IPS-11a (cell line): ENCODE measurements around the gene MMP26.
"Not testable (repeated sequence)": the region's sequence is repeated elsewhere in the genome, so short reads cannot be mapped to it uniquely, and the experiment has no call there.

ENCODE experiments used
- H3K4me3 ChIP-seq: one replicate; pipeline ENCODE4 v1.5.1; 2013; ENCODE audit warnings: low read depth, low read length, control low read depth

MMP26 gene

DNA sequence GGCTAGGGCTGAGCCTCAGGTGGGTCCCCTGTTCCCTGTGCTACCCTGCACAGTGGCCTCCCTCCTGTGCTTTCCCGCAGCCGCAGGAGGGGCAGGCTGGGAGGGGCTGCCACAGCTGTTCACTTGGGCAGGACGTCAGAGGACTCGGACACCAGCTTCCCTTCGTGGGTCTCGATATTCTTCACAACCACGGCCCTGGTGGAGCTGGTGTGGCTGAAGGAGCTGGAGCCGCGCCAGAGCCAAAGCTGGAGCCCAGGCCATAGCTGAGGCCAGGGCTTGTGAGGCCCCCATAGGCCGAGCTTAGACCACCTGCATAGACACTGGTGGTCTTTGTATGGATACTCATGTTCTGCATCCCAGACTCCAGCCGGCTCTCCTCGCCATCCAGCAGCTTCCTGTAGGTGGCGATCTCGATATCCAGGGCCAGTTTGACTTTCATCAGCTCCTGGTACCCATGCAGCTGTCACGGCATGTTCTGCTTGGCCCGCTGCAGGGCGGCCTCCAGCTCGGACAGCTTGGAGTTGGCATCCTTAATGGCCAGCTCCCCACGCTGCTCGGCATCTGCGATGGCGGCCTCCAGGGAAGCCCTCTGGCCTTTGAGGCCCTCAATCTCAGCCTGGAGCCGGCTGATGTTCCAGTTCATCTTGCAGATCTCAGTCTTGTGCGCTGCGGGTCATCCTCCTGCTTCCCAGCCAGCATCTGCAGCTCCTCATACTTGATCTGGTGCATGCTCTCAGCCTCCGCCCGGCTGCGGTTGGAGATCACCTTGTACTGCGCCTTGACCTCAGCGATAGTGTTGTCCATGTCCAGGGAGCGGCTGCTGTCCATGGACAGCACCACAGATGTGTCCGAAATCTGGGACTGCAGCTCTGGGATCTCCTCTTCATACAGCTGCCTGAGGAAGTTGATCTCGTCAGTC lies 18.3 kb downstream of the MMP26 start:
- not testable (repeated sequence) for H3K4me3 ChIP-seq

DNA sequence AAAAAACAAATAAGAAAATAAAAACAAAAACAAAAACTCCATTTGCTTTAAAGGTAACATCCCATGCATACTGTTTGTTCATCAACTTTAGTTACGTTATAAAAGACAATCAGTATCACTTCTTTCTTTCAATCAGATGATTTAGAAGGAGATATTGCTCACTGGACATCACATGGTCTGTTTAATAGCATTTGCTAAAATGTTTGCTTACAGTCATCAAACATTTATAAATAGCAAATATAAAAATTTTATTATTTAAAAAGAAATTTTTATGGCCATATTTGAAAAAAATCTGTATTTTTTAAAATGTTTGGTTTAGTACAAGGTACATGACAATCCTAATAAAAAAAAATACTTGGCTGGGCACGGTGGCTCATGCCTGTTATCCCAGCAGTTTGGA lies 22.6 kb downstream of the MMP26 start:
- no peak overlapping the region for H3K4me3 ChIP-seq

DNA sequence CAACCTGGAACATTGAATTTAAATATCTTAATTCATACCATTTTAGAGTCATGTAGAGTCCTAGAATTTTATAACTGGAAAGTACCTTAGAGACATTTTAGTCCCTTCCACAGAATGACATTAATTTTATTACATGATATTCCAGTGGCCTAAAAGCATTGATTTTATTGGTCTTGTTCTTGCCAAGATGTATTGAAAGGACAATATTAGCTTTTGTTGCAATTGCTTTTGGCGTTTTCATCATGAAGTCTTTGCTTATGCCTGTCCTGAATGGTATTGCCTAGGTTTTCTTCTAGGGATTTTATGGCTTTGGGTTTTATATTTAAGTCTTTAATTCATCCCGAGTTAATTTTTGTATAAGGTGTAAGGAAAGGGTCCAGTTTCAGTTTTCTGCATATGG lies 36.2 kb downstream of the MMP26 start:
- H3K4me3 ChIP-seq: no peak overlapping the region

DNA sequence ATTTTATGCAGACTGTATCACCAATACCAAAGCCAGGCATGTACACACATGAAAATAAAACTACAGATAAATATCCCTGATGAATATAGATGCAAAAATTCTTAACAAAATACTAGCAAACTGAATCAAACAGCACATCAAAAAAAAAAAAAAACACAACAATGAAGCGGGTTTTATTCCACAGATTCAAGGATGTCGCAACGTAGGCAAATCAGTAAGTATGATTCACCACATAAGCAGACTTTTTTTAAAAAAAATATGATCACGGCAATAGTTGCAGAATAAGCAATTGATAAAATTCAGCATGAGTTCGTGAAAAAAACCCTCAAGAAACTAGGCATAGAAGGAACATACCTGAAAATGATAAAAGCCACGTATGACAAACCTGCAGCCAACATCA lies 43.9 kb downstream of the MMP26 start:
- H3K4me3 ChIP-seq: no peak overlapping the region

DNA sequence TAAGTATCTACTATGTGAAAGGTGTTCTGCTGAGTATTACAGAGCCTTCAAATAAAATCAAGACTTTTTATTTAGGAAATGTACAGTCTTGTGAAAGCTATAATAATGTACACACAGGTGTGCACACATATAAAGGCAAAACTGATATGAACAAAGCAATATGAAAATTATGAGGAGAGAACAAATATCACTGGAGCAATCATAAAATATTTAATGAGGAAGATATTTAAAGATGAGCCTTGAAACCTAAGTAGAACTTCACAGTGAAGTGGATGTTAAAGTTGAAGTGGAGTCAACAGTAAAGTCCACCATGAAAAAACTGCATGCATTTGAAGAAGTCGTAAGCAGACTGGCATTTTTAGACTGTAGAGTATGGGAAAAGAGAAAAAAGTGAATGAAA lies 46.6 kb downstream of the MMP26 start:
- no peak overlapping the region for H3K4me3 ChIP-seq
